NK-92 (cell line): Measurements from ENCODE around the gene IFT122.
"Not testable (repeated sequence)": the region's sequence is repeated elsewhere in the genome, so short reads cannot be mapped to it uniquely, and the experiment has no call there.

ENCODE experiments used
- DNase-seq: peaks from one replicate; lab custom pipeline; 2025; ENCODE audit not compliant: unreplicated experiment; lab: John Stamatoyannopoulos, UW

IFT122 gene

DNA sequence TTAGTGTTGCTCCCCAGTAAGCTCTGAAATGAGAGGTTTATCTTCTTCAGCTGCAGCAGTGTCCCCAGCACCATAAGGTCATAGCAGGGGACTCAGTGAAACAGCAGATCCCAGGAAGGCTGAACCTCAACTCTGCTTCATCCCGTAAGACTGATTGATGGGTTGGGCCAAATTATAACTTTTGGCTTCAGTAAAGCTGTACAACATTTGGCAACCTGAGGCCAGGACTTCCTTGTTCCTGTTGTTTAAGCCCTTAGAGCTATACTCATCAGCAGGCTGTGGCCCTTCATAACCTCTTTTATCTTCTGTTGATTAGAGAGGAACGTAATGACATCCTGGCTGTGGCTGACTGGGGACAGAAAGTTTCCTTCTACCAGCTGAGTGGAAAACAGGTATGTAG lies 29.0 kb downstream of the IFT122 start:
- DNase-seq: no peak

DNA sequence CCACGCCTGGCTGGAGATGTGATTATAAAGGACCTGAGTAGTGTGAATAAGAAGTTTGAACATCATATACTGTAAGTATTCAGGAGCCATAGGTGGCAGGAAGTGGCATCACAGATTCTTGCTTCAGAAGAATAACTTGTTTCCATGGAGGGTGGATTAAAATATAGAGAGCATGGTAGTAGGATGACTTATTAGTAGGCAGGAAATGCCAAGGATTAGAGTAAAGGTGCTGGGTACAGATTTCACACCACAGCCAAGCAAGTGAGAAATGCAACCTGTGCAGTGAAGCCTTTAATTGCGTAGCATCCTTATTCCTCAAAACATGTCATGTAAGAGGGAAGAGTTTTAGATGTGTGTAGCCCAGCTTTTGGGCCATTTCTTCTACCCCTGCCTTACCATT lies 30.8 kb downstream of the IFT122 start:
- no peak for DNase-seq

DNA sequence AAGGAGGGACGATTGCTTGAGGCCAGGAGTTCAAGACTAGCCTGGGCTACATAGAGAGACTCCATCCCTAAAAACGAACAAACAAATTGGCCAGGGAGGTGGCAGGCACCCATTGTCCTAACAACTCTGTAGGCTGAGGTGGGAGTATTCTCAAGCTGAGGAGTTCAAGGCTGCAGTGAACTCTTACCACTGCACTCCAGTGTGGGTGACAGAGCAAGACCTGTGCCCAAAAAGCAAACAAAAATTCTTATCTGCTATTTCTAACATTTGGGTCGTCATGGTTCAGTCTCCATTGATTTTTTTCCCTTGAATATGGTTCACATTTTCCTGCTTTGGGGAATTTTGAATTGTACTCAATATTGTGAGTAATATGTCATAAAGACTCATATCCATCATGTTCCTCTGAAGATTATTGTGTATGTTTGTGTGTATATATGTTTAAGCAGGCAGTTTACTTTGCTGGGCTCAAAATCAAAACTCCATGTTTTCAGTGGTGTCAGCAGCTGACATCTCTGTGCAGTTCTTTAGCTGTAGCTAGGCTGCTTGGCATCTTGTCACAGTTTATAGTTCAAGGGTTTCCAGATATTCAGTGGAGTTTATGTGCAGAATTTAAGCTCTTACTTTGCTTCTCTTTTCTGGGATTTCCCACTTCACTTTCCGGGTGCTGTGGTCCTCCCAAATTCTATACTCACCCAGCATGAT lies 33.2 kb downstream of the IFT122 start:
- no peak for DNase-seq

DNA sequence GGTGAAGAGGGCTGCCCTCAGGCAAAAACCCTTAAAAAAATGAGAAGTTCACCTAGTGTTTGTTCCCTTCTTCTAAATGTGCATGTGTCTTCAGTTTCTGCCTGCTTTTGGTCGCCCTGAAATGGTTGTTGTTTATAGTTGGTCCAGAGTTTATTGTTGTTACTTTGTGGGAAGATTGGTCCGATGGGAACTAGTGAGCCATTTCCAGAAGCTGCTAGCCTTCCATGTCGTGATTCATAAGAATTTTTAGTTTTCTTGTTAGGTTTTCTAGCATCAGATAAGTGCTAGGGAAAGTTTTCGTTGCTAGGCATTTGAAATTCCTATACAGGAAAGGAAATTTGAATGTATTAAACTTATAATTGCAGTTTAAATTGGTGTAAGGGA lies 33.7 kb downstream of the IFT122 start:
- no peak for DNase-seq

DNA sequence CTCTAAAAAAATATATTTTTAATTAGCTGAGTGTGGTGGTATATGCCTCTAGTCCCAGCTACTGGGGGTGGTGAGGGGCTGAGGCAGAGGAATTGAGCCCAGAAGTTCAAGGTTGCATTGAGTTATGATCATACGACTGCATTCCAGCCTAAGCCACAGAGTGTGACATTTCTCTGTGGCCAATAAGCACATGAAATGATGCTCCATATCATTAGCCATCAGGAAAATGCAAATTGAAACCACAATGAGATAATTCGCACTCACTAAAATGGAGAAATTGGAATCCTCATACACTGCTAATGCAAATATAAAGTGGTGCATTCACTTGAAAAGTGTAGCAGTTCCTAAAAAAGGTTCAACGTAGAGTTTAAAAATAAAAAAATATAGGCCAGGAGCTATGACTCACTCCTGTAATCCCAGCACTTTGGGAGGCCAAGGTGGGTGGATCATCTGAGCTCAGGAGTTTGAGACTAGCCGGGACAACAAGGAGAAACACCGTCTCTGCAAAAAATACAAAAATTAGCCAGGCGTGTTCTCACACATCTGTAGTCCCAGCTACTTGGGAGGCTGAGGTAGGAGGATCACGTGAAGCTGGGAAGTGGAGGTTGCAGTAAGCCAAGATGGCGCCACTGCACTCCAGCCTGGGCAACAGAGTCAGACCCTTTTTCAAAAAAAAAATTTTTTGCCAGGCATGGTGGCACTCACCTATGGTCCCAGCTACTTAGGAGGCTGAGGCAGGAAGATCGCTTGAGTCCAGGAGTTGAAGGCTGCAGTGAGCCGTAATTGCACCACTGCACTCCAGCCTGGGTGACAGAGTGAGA lies 35.2 kb downstream of the IFT122 start:
- DNase-seq: no peak

DNA sequence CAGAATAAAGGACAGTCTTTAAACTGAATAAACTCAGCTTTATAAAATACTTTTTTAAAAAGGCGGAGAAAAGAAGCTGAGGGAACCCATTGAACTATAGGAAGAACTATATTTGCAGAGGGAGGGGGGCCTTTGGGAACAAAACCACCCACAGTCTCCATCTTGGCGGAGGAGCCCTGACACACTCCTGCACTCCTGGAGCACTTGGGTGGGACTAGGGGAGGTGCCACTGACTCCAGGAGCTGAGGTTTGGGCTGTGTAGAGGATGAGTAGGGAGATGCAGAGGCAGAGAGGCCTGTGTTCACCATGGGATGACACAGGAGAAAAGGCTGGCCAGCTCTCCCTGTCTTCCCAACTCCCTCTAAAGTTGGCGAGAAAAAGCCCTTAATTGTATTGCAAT lies 35.8 kb downstream of the IFT122 start:
- no peak for DNase-seq

DNA sequence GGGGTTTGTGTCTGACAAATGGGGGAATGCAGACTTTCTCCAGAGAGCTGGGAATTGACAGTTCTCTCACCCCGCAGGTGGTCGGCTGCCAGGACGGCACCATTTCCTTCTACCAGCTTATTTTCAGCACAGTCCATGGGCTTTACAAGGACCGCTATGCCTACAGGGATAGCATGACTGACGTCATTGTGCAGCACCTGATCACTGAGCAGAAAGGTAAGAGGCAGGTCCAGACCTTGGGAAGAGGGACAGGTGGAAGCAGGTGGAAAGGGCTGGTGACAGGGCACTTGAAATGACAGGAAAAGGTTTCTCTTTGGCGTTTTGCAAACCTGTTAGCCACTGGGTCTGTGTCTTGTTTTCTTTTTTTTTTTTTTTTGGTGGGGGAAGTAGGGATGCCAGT lies 36.6 kb downstream of the IFT122 start:
- DNase-seq: no peak

DNA sequence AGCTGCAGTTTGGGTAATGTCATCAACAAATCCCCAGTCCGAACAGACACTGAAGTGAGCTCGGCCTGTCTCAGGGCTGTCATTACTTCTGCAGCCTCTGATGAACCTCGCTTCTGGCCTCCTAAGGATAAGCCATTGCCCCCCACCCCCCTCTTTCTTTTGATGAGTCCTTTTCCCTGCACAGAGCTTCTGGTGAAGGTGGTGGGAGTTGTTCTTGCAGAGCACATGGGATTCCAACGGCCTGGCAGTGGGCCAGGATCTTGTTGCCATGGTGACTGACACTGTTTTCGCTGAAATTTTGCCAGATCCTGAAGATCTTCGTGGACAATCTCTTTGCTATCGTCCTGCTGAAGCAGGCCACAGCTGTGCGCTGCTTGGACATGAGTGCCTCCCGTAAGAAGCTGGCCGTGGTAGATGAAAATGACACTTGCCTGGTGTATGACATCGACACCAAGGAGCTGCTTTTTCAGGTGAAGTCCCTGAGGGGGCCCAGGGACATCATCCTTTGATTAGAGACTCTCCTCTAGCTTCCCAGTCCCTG lies 41.3 kb downstream of the IFT122 start:
- not testable (repeated sequence) for DNase-seq

DNA sequence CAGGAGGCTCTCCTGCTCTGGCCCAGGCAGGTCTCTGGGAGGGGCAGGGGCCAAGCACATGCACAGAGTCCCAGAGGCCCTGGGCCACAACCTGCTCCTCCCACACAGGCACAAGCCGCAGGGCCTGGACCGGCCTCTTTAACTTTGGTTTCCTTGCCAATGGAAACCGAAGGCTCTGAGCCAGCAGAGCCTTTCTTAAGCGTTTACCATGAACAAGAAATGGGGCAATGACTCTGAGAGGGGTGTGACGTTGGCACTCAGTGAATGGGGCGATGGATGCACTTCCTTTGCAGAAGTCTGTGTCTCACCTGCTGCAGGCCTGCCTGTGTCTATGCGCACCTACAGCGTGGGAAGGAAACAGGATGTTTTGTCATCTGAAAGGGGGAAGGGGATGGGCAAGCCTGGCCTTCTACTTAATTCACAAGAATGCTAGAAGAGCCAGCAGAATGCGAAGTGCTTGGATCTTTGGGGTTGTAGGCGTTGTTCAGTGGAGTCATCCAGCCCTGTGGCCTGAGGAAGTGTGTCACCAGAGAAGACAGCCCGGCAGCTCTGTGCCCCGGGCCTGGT lies 41.8 kb downstream of the IFT122 start:
- no peak for DNase-seq

DNA sequence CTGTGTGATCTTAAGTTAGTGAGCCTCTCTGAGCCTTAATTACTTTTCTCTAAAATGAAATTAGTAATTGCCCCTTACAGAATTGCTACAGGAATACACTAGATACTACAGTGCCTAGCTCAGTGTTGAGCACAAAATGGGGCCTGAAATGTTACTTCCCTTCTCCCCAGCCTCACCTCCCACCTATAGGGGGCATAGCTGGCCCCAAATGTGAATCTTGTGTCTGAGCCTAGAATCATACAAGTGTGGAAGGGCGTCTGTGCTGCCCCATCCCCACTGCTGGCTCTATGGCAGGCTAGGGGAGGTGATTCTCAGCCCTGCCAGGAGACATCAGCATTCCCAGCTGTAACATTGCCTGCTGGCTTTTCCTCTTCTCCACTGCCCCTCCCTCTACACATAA lies 42.7 kb downstream of the IFT122 start:
- DNase-seq: no peak

DNA sequence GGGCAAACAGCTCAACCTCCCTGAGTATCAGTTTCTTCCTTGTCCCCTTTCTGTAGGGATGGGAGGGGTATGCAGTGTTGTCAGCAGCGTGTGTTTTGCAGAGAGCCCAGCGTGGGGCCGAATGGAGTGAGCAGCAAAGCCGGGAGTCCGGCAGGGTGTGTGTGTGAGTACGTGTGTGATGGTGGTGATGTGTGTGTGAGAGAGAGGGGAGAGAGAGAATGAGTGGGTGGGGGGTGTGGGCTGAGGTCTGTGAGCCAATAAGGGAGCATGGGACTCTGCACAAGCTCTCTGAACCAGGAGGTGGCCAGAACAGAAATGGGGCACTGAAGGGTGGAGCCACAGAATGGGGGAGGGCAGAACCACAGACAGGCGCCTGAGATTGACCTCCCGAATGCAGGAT lies 43.8 kb downstream of the IFT122 start:
- no peak for DNase-seq

DNA sequence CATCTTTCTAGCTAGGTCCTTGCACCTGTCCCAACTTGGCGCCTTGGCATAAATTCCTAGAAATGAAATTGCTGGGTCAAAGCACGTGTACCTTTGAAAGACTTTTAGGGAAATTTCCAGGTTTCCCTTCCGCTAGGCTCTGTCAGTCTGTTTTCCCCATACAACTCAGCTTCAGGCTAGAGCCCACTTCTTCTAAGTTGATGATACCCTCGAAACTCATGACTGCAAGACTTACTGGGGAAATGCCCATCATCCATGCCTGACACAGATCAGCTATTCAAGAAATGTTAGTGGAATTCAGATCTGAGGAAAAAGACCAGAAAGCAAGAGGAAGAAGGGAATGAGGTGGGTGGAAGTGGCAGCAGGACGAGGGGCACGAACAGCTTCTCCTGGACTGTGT lies 45.1 kb downstream of the IFT122 start:
- not testable (repeated sequence) for DNase-seq

DNA sequence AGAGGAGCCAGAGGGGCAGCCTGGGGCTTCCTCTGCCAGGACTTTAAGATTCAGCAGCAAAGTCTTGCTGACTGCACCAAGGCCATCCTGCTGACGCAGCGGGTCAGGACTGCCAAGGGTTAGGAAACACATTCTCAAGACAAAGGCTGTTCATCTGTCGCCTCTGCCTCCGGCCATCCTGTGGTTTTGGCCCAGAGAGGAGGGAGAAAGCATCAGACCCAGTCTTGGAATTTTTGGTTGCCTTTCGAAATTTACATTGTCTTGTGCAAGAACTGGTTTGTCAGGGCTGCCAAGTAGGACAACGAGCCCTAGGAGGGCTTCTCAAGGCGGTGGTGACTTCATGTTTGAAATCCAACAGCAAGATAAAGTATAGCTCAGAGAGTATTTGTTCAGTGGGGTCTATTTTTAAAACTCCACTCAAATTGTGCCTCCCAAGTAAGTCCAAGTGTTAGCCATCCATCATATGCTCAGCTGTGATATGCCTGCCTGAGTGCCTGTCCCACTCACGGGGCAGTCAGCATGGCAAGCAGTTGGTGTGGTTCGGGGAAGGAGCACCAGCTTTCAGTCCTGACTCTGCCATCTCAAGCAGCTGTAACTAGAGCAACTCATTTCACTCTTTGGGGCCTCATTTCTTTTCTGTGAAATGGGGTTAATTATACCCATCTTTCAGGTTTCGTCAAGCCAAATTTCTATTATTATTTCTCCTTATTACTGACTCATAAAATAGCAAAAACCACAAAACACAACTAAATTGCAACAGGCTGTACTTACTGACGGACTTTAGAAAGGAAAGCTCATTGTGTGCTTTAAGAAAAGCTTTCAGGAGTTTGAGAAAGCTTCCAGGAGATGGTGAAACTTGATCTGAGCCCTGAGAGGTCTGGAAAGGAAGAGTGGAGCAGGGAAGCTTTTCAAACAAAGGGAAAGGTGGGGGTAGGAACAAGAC lies 46.0 kb downstream of the IFT122 start:
- DNase-seq: no peak

DNA sequence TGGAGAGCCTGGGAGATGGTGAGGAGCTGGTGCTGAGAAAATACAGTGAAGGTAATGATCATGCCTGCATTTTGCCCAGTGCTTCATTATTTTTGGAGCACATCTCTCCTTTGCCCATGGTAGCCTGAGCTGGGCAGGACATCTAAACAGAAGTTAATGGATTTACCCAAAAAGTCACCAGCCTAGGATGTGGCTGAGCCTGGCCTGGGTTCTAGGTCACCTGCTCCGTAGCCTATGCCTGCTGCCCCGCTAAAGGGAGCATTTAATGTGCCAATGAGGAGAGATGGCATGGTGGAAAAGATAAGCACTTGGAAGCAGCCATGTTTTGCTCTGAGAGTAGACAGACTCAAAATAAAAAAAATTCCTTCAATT lies 46.6 kb downstream of the IFT122 start:
- no peak for DNase-seq

DNA sequence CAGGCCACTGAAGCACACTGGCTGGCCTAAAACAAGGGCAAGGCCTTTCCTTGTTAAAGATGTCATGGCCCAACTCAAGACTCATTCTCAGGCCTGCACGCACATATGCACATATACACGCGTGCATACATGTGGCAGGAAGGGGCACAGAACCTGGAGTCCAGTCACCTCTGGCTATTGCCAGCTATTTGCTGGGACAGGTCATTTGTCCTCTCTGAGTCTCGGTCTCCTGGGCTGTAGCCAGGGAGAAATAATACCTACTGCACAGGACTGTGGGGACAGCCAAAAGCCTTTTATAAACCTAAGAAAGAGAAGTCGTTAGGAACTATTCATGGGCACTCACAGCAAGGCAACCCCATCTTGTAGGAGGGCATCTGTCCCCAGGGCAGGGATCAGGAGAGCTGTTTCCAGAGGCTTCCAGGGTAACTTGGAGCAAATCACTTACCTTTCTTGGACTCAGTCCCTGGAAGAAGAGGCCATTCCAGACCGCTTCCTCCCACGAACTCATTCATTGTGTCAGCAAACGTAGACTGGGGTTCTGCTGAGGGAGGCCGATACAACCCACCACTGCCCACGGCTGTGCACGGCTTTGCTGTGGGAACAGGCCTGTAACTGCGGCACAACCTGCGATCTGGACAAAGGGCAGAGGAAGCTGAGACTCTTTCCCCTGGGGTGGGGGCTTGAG lies 47.3 kb downstream of the IFT122 start:
- DNase-seq: no peak

DNA sequence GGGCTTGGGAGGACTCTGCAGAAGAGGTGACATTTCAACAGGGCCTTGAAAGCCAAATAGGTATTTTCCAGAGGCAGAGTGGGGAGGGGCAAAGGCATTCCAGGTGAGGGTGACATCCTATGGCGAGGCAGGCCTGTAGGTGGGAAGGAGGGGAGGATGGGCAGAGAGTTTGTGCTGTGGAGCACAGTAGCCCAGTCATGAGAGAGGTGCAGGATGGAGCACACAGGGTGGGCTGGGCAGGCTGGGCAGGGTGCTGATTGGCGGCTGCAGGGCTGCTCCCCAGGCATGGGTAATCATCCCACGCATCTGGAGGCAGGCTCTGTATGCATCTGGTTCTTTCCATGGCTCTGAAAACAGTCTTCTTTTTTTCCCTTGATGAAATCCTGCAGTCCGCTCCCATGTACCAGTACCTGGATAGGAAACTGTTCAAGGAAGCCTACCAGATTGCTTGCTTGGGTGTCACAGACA lies 47.9 kb downstream of the IFT122 start:
- not testable (repeated sequence) for DNase-seq

DNA sequence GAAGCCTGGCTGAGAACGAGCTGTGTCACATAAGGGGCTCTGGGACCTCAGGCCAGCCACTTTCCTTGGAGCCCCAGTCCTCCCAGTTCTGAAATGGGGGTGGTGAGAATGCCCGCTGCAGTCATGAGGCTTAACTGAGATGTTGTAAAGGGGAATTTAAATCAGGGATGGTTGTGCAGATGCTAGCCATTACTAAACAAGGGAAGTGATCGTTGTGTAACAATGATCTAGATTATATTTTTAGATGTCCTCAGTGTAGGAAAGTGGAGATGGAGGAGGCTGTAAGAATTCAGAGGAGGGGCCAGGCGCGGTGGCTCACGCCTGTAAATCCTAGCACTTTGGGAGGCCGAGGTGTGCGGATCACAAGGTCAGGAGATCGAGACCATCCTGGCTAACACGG lies 49.2 kb downstream of the IFT122 start:
- not testable (repeated sequence) for DNase-seq

DNA sequence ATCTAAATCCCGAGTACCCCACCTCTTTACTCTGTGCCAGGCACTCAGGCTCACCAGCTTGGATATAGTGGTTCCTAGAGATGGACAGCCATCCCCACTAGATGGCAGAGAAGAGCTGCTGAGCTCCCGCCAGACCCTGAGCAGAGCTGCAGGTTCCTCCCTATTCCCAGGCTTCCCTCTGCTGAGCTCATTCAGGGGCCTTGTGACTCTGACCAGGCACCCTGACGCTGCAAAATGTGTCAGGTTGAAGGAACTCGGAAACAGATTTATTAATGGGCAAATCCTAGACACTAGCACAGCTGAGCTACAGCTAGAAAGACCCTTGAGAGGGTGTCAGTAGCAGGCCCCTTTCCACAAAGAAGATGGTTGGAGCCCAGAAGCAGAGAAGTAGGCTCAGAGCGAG lies 50.2 kb downstream of the IFT122 start:
- no peak for DNase-seq

DNA sequence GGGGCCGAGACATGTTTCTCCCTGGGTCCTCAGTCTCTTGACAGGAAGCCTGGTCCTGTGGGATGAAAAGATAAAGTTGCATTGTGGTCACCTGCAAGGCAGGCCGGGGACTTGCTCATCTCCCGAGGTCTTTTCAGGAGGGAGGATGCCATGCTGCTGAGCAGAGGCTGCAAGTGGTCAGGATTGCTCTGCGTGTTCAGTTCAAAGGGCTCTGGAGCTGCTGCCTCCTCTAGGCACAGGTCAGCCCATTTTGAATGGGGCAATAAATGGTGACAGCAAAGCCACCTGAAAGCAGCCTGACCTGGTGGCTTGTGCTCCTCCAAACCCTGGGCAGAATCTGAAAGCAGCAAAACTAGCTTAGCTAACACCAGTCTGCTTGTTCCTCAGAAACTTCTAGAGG lies 51.1 kb downstream of the IFT122 start:
- DNase-seq: not testable (repeated sequence)

DNA sequence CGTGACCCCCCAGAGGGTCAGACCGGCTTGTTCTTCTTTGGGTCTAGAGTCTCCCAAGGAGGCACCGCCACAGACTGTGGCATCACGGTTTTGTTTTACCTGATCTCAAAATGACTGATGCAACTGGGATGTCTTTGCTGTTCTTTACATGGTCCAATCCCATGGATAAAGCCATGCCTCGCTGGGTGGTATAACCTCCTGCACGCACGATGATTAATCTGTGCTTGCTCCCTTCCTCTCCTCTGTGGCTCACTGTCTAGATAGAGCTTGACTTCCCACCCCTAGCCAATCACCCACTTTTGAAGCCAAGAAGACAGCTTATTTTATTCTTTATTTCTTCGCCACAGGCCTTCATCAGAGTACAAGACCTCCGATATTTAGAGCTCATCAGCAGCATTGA lies 51.8 kb downstream of the IFT122 start:
- DNase-seq: no peak
